HepG2 (cell line): ENCODE measurements around the gene ANKRD42. TPM values are rescaled to one million over a fixed set of nuclear protein-coding genes. Genes with fewer than 3 reads are reported as not detected.

Experiments used
- CREBL2 ChIP-seq: sonication (generic); formaldehyde crosslinking; IDR thresholded peaks from 2 replicates; pipeline ENCODE4 v1.8.1; 2023; ENCODE audit warnings: missing genetic modification reagents, mild to moderate bottlenecking, borderline replicate concordance
- FLYWCH1 ChIP-seq: sonication (generic); formaldehyde crosslinking; IDR thresholded peaks from 2 replicates; pipeline ENCODE4 v1.8.1; 2023; ENCODE audit warnings: mild to moderate bottlenecking, missing genetic modification reagents
- HNF4A ChIP-seq: sonication (generic); formaldehyde crosslinking; IDR thresholded peaks from 2 replicates; pipeline ENCODE4 v1.4.0; 2020; ENCODE audit warnings: missing genetic modification reagents
- MXD3 ChIP-seq: IDR thresholded peaks from 2 replicates; pipeline ENCODE4 v1.6.1; 2016; ENCODE audit warnings: mild to moderate bottlenecking, missing biosample characterization, missing genetic modification reagents
- POLR2AphosphoS2 ChIP-seq: IDR thresholded peaks from 2 replicates; pipeline ENCODE4 v1.6.1; 2011; ENCODE audit warnings: low read depth, low read length, improper control_type of control experiment
- SIX1 ChIP-seq: sonication (generic); formaldehyde crosslinking; IDR thresholded peaks from 2 replicates; pipeline ENCODE4 v1.4.0; 2020; ENCODE audit warnings: missing genetic modification reagents, borderline replicate concordance
- TEAD3 ChIP-seq: optimal IDR thresholded peaks from 2 replicates; pipeline ENCODE3; 2016; ENCODE audit warnings: borderline replicate concordance
- ZFAT ChIP-seq: sonication (generic); formaldehyde crosslinking; conservative IDR thresholded peaks from 2 replicates; pipeline ENCODE4 v1.8.1; 2023; ENCODE audit warnings: missing genetic modification reagents, inconsistent platforms
- ZNF12 ChIP-seq: sonication (generic); formaldehyde crosslinking; IDR thresholded peaks from 2 replicates; pipeline ENCODE4 v1.5.0; 2020; ENCODE audit warnings: missing genetic modification reagents
- ZNF136 ChIP-seq: sonication (generic); formaldehyde crosslinking; IDR thresholded peaks from 2 replicates; pipeline ENCODE4 v1.8.1; 2022; ENCODE audit warnings: low read depth, mild to moderate bottlenecking, moderate library complexity, missing genetic modification reagents
- ZNF337 ChIP-seq: sonication (generic); formaldehyde crosslinking; IDR thresholded peaks from 2 replicates; pipeline ENCODE4 v1.5.1; 2020; ENCODE audit warnings: missing genetic modification reagents, low read depth, mild to moderate bottlenecking, borderline replicate concordance
- ZNF546 ChIP-seq: sonication (generic); formaldehyde crosslinking; conservative IDR thresholded peaks from 2 replicates; pipeline ENCODE4 v1.8.1; 2023; ENCODE audit warnings: mild to moderate bottlenecking, missing genetic modification reagents
- ZNF639 ChIP-seq: conservative IDR thresholded peaks from 2 replicates; pipeline ENCODE4 v1.6.1; 2018; ENCODE audit warnings: missing genetic modification reagents
- ZSCAN22 ChIP-seq: sonication (generic); formaldehyde crosslinking; IDR thresholded peaks from 2 replicates; pipeline ENCODE4 v1.4.0; 2020; ENCODE audit warnings: mild to moderate bottlenecking, missing genetic modification reagents
- polyA plus RNA-seq, 8 experiments: library from polyadenylated mRNA; depleted of rRNA in 3 of 8; stranded (reverse) in 7 of 8; unstranded in 1 of 8; fragments of >200 nt; fragmentation: Illumina TruSeq in 4 of 8; extraction: Trizol in 4 of 8; gene quantifications; 2 replicates each; pipeline versions ENCODE4 v1.2.1 to v1.2.3, GENCODE V29; 2011 to 2016; ENCODE audit warnings: low read depth in 4 of 8, missing spikeins in 1 of 8, mixed read lengths in 1 of 8; ENCODE audit not compliant: insufficient read depth in 1 of 8
- total RNA-seq, 5 experiments: library from RNA; depleted of rRNA; stranded (reverse); fragments of >200 nt; fragmentation: Illumina TruSeq; extraction: Trizol; gene quantifications; 2 replicates each; pipeline ENCODE4 v1.2.3, GENCODE V29; 2016; ENCODE audit warnings: low read depth in 1 of 5
- TF ChIP-seq, protein P1 (sequence below): IDR thresholded peaks from 2 replicates; pipeline ENCODE4 v1.6.1; 2012; ENCODE audit warnings: low read length, improper control_type of control experiment
- TF ChIP-seq, protein P2 (sequence below): sonication (generic); formaldehyde crosslinking; IDR thresholded peaks from 2 replicates; pipeline ENCODE4 v1.5.1; 2020; ENCODE audit warnings: missing genetic modification reagents, mild to moderate bottlenecking, borderline replicate concordance
- TF ChIP-seq, protein P3 (sequence below): sonication (generic); formaldehyde crosslinking; IDR thresholded peaks from 2 replicates; pipeline ENCODE4 v1.5.0; 2020; ENCODE audit warnings: missing genetic modification reagents
- TF ChIP-seq, protein P4 (sequence below): sonication (generic); formaldehyde crosslinking; IDR thresholded peaks from 2 replicates; pipeline ENCODE4 v1.8.0; 2022; ENCODE audit warnings: mild to moderate bottlenecking, missing genetic modification reagents, moderate library complexity

ANKRD42 gene
- total and polyA plus RNA-seq, 2 of the 13 experiments (the other 11 are each of a cell fraction or from before 2014, with no cell fraction given), result 2.2 to 3.7 TPM

DNA sequence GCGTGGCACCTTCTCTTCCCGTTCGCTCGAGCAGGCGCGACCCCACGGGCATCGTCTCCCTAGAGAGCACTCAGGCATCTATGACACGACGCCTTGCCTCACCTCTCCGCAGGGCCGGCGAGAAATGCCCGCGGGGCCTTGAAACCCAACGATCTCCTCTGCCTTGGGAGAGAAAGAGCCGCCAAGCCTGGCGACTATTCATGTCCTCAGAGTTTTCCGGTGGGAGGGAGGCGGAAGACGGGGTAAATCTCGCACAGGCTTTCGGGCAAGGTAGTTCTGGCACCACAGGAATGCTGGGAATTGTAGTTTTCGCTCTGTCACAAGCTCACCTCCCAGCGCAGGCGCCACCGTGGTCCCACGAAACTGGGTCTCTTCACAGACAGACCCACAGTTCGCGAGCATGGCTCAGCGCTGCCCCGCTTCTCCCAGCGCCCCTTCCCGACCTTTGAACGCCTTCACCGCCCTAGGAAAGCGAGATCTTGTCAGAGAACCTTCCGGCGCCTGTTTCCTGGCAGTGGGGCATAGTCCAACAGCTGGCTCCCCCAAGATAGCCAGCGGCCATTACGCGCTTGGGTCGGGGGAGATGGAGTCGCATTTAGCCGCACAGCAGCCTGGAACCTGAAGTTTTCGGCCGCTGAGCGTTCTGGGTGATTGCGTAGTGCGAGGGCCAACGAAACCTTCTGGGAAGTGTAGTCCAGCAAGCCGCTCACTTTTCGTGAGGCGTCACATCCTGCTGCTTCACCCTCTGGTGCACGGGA lies 92.4 kb downstream of the ANKRD42 start, which contains the start of gene CCDC90B (continued):
- TF ChIP-seq, protein P1, sequence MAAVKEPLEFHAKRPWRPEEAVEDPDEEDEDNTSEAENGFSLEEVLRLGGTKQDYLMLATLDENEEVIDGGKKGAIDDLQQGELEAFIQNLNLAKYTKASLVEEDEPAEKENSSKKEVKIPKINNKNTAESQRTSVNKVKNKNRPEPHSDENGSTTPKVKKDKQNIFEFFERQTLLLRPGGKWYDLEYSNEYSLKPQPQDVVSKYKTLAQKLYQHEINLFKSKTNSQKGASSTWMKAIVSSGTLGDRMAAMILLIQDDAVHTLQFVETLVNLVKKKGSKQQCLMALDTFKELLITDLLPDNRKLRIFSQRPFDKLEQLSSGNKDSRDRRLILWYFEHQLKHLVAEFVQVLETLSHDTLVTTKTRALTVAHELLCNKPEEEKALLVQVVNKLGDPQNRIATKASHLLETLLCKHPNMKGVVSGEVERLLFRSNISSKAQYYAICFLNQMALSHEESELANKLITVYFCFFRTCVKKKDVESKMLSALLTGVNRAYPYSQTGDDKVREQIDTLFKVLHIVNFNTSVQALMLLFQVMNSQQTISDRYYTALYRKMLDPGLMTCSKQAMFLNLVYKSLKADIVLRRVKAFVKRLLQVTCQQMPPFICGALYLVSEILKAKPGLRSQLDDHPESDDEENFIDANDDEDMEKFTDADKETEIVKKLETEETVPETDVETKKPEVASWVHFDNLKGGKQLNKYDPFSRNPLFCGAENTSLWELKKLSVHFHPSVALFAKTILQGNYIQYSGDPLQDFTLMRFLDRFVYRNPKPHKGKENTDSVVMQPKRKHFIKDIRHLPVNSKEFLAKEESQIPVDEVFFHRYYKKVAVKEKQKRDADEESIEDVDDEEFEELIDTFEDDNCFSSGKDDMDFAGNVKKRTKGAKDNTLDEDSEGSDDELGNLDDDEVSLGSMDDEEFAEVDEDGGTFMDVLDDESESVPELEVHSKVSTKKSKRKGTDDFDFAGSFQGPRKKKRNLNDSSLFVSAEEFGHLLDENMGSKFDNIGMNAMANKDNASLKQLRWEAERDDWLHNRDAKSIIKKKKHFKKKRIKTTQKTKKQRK, result no peak
- TF ChIP-seq ZNF639 (CRISPR knock-in tag) (peak; percentile 37; the same call in 1 of the 2 replicates), ZNF136 (CRISPR knock-in tag) (0 out of 2 replicates have a peak, but pooled peaks have one; percentile 25), CREBL2 (CRISPR knock-in tag) (no peak), ZNF337 (no peak), HNF4A (CRISPR knock-in tag) (peak; percentile 94), ZSCAN22 (CRISPR knock-in tag) (no peak), MXD3 (peak; percentile 84), ZNF546 (CRISPR knock-in tag) (no peak), ZNF12 (0 out of 2 replicates have a peak, but pooled peaks have one; percentile 52), SIX1 (no peak), POLR2AphosphoS2 (peak; percentile 95; the same call in 1 of the 2 replicates), FLYWCH1 (CRISPR knock-in tag) (no peak), TEAD3 (CRISPR knock-in tag) (peak; percentile 83), ZFAT (CRISPR knock-in tag) (0 out of 2 replicates have a peak, but pooled peaks have one; percentile 56)
- TF ChIP-seq, protein P2, sequence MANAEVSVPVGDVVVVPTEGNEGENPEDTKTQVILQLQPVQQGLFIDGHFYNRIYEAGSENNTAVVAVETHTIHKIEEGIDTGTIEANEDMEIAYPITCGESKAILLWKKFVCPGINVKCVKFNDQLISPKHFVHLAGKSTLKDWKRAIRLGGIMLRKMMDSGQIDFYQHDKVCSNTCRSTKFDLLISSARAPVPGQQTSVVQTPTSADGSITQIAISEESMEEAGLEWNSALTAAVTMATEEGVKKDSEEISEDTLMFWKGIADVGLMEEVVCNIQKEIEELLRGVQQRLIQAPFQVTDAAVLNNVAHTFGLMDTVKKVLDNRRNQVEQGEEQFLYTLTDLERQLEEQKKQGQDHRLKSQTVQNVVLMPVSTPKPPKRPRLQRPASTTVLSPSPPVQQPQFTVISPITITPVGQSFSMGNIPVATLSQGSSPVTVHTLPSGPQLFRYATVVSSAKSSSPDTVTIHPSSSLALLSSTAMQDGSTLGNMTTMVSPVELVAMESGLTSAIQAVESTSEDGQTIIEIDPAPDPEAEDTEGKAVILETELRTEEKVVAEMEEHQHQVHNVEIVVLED (CRISPR knock-in tag), result peak; percentile 96
- TF ChIP-seq, protein P3, sequence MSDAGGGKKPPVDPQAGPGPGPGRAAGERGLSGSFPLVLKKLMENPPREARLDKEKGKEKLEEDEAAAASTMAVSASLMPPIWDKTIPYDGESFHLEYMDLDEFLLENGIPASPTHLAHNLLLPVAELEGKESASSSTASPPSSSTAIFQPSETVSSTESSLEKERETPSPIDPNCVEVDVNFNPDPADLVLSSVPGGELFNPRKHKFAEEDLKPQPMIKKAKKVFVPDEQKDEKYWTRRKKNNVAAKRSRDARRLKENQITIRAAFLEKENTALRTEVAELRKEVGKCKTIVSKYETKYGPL (CRISPR knock-in tag), result 0 out of 2 replicates have a peak, but pooled peaks have one; percentile 6
- TF ChIP-seq, protein P4, sequence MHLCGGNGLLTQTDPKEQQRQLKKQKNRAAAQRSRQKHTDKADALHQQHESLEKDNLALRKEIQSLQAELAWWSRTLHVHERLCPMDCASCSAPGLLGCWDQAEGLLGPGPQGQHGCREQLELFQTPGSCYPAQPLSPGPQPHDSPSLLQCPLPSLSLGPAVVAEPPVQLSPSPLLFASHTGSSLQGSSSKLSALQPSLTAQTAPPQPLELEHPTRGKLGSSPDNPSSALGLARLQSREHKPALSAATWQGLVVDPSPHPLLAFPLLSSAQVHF (CRISPR knock-in tag), result no peak
